Lower lobe of right lung (tissue), 2 donors: ENCODE data around the gene PCED1A. TPM values are rescaled to one million over a fixed set of nuclear protein-coding genes. Genes with fewer than 3 reads are reported as not detected.

ENCODE experiments used
- ATAC-seq, 2 donors: fragments of 200-7000 bp; cut with Tn5 transposase; one replicate each; pipeline ENCODE4 v1.9.1; 2020 to 2022; ENCODE audit warnings: mild to moderate bottlenecking in 2 of 2, moderate library complexity in 2 of 2
- DNase-seq: peaks from one replicate; pipeline ENCODE4 v3.0.0-alpha.2; 2020
- H3K27ac ChIP-seq: fragments of 200-600 bp; one replicate; pipeline ENCODE4 v1.8.0; 2022
- H3K27me3 ChIP-seq: fragments of 200-600 bp; one replicate; pipeline ENCODE4 v1.8.0; 2022; ENCODE audit warnings: low read depth
- H3K36me3 ChIP-seq: fragments of 200-600 bp; one replicate; pipeline ENCODE4 v1.8.0; 2022; ENCODE audit warnings: mild to moderate bottlenecking
- H3K4me1 ChIP-seq: fragments of 200-600 bp; one replicate; pipeline ENCODE4 v1.8.0; 2022
- H3K4me3 ChIP-seq: fragments of 200-600 bp; one replicate; pipeline ENCODE4 v1.8.0; 2022; ENCODE audit warnings: mild to moderate bottlenecking
- H3K9me3 ChIP-seq: fragments of 200-600 bp; one replicate; pipeline ENCODE4 v1.8.0; 2022
- intact Hi-C: fragments of 100-400 bp; cut with DNase I; formaldehyde crosslinking; loops from one replicate; pipeline ENCODE4 v1.11.0; 2022
- total RNA-seq: library from RNA; stranded (reverse); fragmentation: NEBNext Ultra II Directional; extraction: Animal tissue kit (Norgen Biotek cat#: 25700); gene quantifications from one replicate; pipeline ENCODE4 v1.2.1, GENCODE V29; 2021
- TF ChIP-seq, protein P1 (sequence below): fragments of 200-600 bp; IDR thresholded peaks from one replicate; pipeline ENCODE4 v1.8.0; 2022; ENCODE audit warnings: antibody characterized with exemption, mild to moderate bottlenecking
- donor health status: DM: no; HTN: yes; CAD: no; lungs with severe emphysema.

The PCED1A gene
- total RNA-seq, 1 donor from 2014 or later, result 43.5 TPM

- no peaks in the 10 kb centered on the region for H3K27me3 ChIP-seq
- H3K27ac ChIP-seq, result no peak overlapping the region
- H3K4me1 ChIP-seq, result peaks cover 17% of the 10 kb centered on the region
- DNase-seq (no peak), ATAC-seq (no peak)
- H3K9me3 ChIP-seq, result no peaks in the 10 kb centered on the region
- TF ChIP-seq, protein P1, sequence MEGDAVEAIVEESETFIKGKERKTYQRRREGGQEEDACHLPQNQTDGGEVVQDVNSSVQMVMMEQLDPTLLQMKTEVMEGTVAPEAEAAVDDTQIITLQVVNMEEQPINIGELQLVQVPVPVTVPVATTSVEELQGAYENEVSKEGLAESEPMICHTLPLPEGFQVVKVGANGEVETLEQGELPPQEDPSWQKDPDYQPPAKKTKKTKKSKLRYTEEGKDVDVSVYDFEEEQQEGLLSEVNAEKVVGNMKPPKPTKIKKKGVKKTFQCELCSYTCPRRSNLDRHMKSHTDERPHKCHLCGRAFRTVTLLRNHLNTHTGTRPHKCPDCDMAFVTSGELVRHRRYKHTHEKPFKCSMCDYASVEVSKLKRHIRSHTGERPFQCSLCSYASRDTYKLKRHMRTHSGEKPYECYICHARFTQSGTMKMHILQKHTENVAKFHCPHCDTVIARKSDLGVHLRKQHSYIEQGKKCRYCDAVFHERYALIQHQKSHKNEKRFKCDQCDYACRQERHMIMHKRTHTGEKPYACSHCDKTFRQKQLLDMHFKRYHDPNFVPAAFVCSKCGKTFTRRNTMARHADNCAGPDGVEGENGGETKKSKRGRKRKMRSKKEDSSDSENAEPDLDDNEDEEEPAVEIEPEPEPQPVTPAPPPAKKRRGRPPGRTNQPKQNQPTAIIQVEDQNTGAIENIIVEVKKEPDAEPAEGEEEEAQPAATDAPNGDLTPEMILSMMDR, result no peak
- H3K4me3 ChIP-seq, result no peak overlapping the region
- intact Hi-C loops, result no loop called here
- H3K36me3 ChIP-seq, result no peaks in the 10 kb centered on the region
Observed at GRCh38 chr20:2883726-2884637, 43.5 kb upstream of the PCED1A start.

DNA sequence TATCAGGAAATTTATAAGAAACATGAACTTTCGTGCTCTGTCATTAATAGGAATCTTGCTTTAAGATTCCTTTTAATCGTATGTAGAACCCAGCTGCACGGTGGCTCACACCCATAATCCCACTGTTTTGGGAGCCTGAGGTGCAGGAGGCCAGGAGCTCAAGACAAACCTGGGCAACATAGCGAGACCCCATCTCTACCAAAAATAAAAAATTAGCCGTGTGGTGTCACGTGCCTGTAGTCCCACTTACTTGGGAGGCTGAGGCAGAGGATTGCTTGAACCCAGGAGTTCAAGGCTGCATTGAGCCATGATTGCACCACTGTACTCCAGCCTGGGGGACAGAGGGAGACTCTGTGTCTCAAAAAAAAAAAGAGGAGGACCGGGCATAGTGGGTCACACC, 40.2 kb upstream of the PCED1A start:
- intact Hi-C loops, result no loop called here
- DNase-seq (no peak), ATAC-seq (no peak)
- H3K4me1 ChIP-seq, result peaks cover 21% of the 10 kb centered on the region
- no peaks in the 10 kb centered on the region for H3K36me3 ChIP-seq
- TF ChIP-seq, protein P1, result no peak
- H3K27ac ChIP-seq, result no peak overlapping the region
- H3K27me3 ChIP-seq, result no peaks in the 10 kb centered on the region
- H3K4me3 ChIP-seq, result no peak overlapping the region
- H3K9me3 ChIP-seq, result no peaks in the 10 kb centered on the region

- intact Hi-C loops, result no loop called here
- DNase-seq, result no peak
Observed at GRCh38 chr20:2879146-2879545, 38.7 kb upstream of the PCED1A start.

DNA sequence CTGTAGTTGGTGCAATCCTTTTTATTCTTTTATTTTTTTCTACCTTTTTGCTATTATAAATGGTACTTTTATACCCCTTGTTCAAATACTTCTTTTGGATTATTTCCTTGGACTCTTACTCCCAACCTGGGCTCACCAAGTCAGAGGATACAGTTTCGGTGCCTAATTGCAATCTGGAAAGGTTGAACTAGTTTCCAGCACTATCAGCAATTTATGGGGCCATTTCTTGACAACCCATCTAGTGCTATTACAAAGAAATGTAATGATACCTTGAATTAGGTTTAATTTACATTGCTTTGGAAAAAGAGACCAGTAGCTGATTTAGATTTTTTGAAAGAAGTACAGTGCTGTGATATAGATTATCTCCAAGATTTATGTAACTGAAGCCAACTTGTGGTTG, 38.1 kb upstream of the PCED1A start:
- no peaks in the 10 kb centered on the region for H3K36me3 ChIP-seq
- H3K27ac ChIP-seq, result no peak overlapping the region
- TF ChIP-seq, protein P1, result no peak
- H3K27me3 ChIP-seq, result no peaks in the 10 kb centered on the region
- intact Hi-C loops, result no loop called here
- no peaks in the 10 kb centered on the region for H3K9me3 ChIP-seq
- no peak overlapping the region for H3K4me3 ChIP-seq
- H3K4me1 ChIP-seq, result peaks cover 37% of the 10 kb centered on the region
- DNase-seq, result no peak
- ATAC-seq, result no peak

More at GRCh38 chr20:2879146-2879545, 38.7 kb upstream of the PCED1A start:
- Histone ChIP-seq H3K4me3 (no peak overlapping the region), H3K27me3 (no peaks in the 10 kb centered on the region), H3K9me3 (no peaks in the 10 kb centered on the region), H3K36me3 (no peaks in the 10 kb centered on the region), H3K4me1 (peaks cover 36% of the 10 kb centered on the region), H3K27ac (no peak overlapping the region)
- ATAC-seq, result no peak
- TF ChIP-seq, protein P1, result no peak

DNA sequence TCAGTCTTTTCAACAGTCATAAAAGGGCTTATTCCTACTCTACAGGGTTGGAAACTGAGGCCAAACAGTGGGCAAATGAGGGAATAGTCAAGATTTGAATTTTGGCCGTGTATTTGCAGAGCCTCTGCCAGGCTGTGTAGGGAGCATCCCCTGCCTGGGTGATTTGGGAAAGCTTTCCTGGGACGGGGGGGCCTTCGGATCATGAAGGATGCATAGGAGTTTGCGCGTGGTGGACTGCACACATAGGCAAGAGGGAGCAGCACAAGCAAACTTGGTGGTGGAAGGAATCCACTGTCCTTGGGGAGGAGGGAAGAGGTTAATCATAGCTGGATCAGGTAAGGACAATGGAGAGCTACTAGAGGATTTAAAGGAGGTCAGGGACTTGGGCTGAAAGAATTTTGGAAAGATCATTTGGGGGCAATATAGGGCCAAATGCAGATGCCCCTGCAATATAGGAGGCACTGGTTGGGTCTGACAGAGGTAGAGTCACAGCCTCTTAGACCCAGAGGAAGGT, 35.3 kb upstream of the PCED1A start:
- ATAC-seq, result no peak
- no peak overlapping the region for H3K27ac ChIP-seq
- H3K36me3 ChIP-seq, result no peaks in the 10 kb centered on the region
- TF ChIP-seq, protein P1, result no peak
- H3K4me1 ChIP-seq, result peaks cover 53% of the 10 kb centered on the region
- no peak for DNase-seq
- intact Hi-C loops, result no loop called here
- H3K9me3 ChIP-seq, result no peaks in the 10 kb centered on the region
- no peak overlapping the region for H3K4me3 ChIP-seq
- H3K27me3 ChIP-seq, result no peaks in the 10 kb centered on the region
